ENCODE results near the gene CLN5.

DNA sequence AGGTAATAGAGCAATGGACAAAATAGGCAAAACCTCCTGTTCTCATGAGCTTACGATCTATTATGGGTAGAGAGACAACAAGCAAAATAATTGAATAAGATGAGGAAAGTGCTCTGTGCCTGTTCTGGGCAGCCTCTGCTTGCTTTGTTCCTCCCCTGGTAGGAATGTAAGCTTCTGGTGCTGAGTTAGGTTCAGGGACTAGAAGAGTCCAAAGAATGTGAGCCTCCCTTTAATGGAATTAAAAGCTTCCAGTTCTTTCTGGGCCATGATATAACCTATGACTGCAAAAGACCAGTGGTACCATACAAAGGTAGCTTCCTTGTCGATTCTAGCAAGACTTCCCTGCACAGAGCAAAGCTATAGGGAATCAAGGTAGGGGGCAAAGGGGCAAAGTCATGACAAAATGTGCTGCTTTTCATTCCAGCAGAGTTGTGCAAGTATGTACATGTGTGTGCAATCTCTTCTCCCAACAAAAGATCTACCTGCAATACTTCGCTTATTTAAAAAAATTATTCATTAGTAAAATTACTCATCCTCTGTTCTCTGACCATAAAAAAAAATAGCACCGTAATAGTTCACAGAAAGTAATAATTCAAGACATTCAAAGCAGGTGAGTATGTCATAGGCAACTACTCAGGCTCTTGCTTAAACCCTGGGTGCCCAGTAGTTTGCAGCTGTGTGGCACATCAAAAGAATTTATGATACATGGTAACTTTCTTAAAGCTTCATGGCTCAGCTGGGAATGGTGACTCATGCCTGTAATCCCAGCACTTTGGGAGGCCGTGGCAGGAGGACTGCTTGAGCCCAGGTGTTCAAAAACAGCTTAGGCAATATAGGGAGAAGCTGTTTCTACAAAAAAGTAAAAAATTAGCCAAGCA is 22.2 kb upstream of the CLN5 start:
- TF ChIP-seq, protein P1, sequence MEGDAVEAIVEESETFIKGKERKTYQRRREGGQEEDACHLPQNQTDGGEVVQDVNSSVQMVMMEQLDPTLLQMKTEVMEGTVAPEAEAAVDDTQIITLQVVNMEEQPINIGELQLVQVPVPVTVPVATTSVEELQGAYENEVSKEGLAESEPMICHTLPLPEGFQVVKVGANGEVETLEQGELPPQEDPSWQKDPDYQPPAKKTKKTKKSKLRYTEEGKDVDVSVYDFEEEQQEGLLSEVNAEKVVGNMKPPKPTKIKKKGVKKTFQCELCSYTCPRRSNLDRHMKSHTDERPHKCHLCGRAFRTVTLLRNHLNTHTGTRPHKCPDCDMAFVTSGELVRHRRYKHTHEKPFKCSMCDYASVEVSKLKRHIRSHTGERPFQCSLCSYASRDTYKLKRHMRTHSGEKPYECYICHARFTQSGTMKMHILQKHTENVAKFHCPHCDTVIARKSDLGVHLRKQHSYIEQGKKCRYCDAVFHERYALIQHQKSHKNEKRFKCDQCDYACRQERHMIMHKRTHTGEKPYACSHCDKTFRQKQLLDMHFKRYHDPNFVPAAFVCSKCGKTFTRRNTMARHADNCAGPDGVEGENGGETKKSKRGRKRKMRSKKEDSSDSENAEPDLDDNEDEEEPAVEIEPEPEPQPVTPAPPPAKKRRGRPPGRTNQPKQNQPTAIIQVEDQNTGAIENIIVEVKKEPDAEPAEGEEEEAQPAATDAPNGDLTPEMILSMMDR (IDR thresholded peaks at IDR 0.05), result no peak
- TF ChIP-seq POLR2A (IDR thresholded peaks at IDR 0.05), result no peak

Measured in thyroid gland (tissue), 4 donors.